Progenitor cell of endocrine pancreas (in vitro differentiated cells): ENCODE results near the gene LRRN1. TPM values are rescaled to one million over a fixed set of nuclear protein-coding genes. Genes with fewer than 3 reads are reported as not detected.

Experiments
- DNase-seq: peaks from one replicate; pipeline ENCODE4 v3.0.0; 2021; ENCODE audit warnings: low spot score; ENCODE audit not compliant: unreplicated experiment
- H3K27ac Mint-ChIP-seq: 2 replicates; pipeline ENCODE4 v1.8.0; 2021; ENCODE audit warnings: mild to moderate bottlenecking, moderate library complexity, mixed read lengths
- H3K27me3 Mint-ChIP-seq: 2 replicates; pipeline ENCODE4 v1.8.0; 2021; ENCODE audit warnings: mixed read lengths
- H3K36me3 Mint-ChIP-seq: 2 replicates; pipeline ENCODE4 v1.8.0; 2022; ENCODE audit warnings: mixed read lengths; ENCODE audit not compliant: insufficient read depth
- H3K4me1 Mint-ChIP-seq: 2 replicates; pipeline ENCODE4 v1.8.0; 2021; ENCODE audit warnings: low read depth, mixed read lengths
- H3K4me3 Mint-ChIP-seq: 2 replicates; pipeline ENCODE4 v1.8.0; 2021; ENCODE audit warnings: low read depth, mild to moderate bottlenecking, moderate library complexity, mixed read lengths
- H3K9me3 Mint-ChIP-seq: 2 replicates; pipeline ENCODE4 v1.8.0; 2021; ENCODE audit warnings: low read depth, mixed read lengths
- CTCF ChIP-seq: fragments of 200-600 bp; sonication (generic); IDR thresholded peaks from one replicate; pipeline ENCODE4 v1.5.0; 2021; ENCODE audit warnings: antibody characterized with exemption, mild to moderate bottlenecking; ENCODE audit not compliant: unreplicated experiment
- total RNA-seq: library from RNA; stranded (reverse); gene quantifications from 2 replicates; pipeline ENCODE4 v1.2.1, GENCODE V29; 2021

Gene LRRN1
- total RNA-seq, 1 donor from 2014 or later = 222 TPM

- Mint-ChIP-seq H3K27ac (no peak overlapping the region), H3K4me1 (no peaks in the 10 kb centered on the region), H3K9me3 (peaks cover 40% of the 10 kb centered on the region), H3K4me3 (no peak overlapping the region), H3K36me3 (peaks cover 82% of the 10 kb centered on the region), H3K27me3 (no peaks in the 10 kb centered on the region)
- TF ChIP-seq CTCF = no peak
- no peak for DNase-seq
These were observed 37.6 kb downstream of the LRRN1 start for GRCh38 chr3:3836845-3837244.

GRCh38 chr3:3842356-3842755 is 43.1 kb downstream of the LRRN1 start:
- H3K36me3 Mint-ChIP-seq = peaks cover 68% of the 10 kb centered on the region
- DNase-seq = no peak
- no peak overlapping the region for H3K27ac Mint-ChIP-seq
- no peak overlapping the region for H3K4me3 Mint-ChIP-seq
- no peaks in the 10 kb centered on the region for H3K27me3 Mint-ChIP-seq
- no peak for TF ChIP-seq CTCF
- peaks cover 3% of the 10 kb centered on the region for H3K4me1 Mint-ChIP-seq
- peaks cover 29% of the 10 kb centered on the region for H3K9me3 Mint-ChIP-seq

- Mint-ChIP-seq H3K27me3 (no peaks in the 10 kb centered on the region), H3K4me3 (no peak overlapping the region), H3K36me3 (peaks cover 35% of the 10 kb centered on the region), H3K9me3 (peaks cover 4% of the 10 kb centered on the region), H3K4me1 (peaks cover 15% of the 10 kb centered on the region), H3K27ac (peak overlapping the region; percentile 46)
- TF ChIP-seq CTCF = no peak
- no peak for DNase-seq
These were observed 49.0 kb downstream of the LRRN1 start for GRCh38 chr3:3847994-3848922.

GRCh38 chr3:3848923-3849275 is 49.7 kb downstream of the LRRN1 start:
- no peak for DNase-seq
- no peaks in the 10 kb centered on the region for H3K27me3 Mint-ChIP-seq
- H3K9me3 Mint-ChIP-seq = peaks cover 4% of the 10 kb centered on the region
- peaks cover 16% of the 10 kb centered on the region for H3K4me1 Mint-ChIP-seq
- peaks cover 31% of the 10 kb centered on the region for H3K36me3 Mint-ChIP-seq
- no peak for TF ChIP-seq CTCF
- H3K4me3 Mint-ChIP-seq = no peak overlapping the region
- no peak overlapping the region for H3K27ac Mint-ChIP-seq

GRCh38 chr3:3851621-3852323 is 52.5 kb downstream of the LRRN1 start:
- Mint-ChIP-seq H3K27ac (no peak overlapping the region), H3K9me3 (no peaks in the 10 kb centered on the region), H3K4me3 (no peak overlapping the region), H3K36me3 (peaks cover 3% of the 10 kb centered on the region), H3K4me1 (peaks cover 13% of the 10 kb centered on the region), H3K27me3 (no peaks in the 10 kb centered on the region)
- no peak for TF ChIP-seq CTCF
- DNase-seq = no peak
